Stimulated activated CD8-positive, alpha-beta memory T cell treated with anti-CD3 and anti-CD28 coated beads, Interleukin-7, amount 100 ng/mL, for 48 hours (primary cell): ENCODE measurements around the gene FAM186B.
A peak's percentile ranks its signal among the peaks of the same experiment; 100 is the strongest.

ENCODE experiments used
- DNase-seq, 2 donors: peaks; one replicate each; pipeline ENCODE4 v3.0.0-alpha.2; 2020; ENCODE audit warnings: low read depth in 1 of 2; ENCODE audit errors: extremely low read depth in 1 of 2

Gene FAM186B

DNA sequence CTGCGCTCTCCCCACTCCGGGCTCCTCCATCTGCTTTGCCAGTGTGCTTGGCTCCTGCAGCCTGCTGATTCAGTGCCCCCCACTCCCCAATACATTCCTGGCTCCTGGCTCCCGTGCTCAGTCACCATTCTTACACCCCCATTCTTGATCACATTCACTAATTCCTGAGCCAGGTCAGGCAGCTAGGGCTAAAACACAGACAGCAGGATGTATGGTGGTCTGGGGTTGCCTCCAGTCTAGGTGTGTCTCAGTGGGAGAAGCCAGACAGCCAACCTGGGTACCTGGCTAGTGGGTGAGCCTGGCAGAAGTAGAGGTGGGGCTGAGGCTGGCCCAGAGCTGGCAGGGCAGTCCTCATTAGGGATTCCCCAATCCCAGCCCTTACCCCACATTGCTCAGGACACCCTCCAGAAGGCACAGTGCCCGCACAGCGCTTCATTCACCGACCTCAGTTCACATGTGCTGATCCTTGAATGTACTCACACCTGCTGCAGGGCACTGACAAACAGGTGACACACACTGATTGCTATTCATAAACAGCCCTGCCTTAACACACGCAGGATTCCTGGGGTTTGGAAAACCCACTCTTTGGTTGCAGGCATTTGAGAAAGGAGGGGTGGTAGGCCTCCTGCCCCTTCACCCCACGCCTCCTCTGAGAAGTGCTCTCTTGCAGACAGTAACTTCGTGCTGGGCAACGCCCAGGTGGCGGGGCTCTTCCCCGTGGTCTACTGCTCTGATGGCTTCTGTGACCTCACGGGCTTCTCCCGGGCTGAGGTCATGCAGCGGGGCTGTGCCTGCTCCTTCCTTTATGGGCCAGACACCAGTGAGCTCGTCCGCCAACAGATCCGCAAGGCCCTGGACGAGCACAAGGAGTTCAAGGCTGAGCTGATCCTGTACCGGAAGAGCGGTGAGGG is 65.0 kb downstream of the FAM186B start:
- no peak for DNase-seq

DNA sequence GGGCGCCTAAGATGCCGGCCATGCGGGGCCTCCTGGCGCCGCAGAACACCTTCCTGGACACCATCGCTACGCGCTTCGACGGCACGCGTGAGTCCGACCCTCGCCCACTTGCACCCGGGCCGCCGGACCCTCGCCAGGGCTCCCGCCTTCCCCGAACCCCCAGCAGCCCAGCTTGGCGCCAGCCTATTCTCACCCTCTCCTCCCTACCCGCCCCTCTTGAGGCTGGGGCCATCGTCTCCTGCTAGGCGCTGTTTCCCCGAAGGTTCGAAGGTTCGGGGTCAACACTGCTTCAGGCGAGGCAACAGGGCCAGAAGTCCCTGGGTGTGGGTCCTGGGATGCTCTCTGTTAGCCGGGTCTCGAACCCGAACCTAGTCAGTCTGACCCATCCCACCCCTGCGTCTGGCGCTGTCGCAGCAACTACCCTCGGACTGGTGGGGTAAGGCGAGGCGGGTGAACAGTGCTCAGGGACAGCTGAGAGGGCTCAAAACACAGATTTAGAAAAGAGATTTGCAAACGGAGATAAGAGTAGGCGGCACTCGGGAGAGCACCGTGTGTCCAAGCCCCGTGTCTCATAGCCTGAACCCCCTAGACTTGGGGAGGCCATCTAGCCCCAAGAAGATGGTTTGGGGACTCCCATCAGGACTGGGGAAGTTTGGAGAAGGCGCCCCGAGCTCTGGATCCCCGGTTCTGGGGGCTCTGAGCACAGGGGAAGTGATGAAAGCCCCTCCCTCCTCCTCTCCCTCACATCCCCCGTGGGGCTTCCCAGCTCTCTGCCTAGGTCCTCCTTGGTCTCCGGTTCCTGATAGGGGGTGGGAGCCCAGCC is 65.8 kb downstream of the FAM186B start:
- DNase-seq: no peak

DNA sequence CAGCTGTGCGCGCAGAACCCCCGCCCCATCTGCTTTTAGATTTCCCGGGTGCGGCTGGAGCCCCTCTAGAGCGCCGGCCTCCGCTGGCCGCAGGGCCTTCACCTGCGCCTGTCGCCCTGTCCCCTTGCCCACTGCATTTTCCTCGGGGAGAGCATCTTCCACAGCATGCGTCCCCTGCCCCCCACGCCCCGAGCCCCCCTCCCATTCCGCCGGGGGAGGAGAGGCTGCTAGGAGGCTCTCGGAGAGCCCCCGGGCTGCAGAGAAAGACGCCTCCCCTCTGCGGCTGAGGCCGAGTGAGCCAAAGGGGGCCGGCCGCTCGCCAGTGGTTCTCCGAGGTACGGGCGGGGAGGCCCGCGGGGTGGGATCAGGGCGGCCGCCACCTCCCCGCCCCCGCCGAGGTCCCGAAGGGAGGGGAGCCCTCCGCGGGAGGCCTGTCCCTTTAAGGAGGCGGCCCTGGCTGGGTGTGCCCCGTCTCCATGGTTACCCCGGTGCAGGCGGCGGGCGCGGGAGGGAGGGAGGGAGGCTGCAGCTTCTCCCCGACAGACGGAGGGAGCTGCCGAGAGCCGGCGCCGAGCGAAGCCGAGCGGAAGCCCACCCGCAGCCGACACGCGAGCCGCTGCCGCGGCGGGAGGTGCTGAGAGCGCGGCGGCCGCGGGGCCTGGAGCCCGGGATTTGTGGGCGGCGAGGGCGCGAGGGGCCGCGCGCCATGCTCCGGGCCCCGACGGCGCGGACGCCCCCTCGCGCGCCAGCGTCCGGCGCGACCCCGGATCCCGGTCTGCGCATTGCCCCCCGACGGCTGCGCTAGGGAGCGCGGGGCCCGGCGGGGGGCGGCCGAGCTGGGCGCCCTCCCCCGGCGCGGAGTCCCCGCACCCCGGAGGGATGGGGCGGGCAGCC is 66.7 kb downstream of the FAM186B start, which contains the start of gene KCNH3:
Gene KCNH3, plus strand, starts transcription at position 521 of the 894 bp plus-strand sequence. CDS start 387 bp downstream, outside the sequence.
- peak; percentile 54 to 72 for DNase-seq

DNA sequence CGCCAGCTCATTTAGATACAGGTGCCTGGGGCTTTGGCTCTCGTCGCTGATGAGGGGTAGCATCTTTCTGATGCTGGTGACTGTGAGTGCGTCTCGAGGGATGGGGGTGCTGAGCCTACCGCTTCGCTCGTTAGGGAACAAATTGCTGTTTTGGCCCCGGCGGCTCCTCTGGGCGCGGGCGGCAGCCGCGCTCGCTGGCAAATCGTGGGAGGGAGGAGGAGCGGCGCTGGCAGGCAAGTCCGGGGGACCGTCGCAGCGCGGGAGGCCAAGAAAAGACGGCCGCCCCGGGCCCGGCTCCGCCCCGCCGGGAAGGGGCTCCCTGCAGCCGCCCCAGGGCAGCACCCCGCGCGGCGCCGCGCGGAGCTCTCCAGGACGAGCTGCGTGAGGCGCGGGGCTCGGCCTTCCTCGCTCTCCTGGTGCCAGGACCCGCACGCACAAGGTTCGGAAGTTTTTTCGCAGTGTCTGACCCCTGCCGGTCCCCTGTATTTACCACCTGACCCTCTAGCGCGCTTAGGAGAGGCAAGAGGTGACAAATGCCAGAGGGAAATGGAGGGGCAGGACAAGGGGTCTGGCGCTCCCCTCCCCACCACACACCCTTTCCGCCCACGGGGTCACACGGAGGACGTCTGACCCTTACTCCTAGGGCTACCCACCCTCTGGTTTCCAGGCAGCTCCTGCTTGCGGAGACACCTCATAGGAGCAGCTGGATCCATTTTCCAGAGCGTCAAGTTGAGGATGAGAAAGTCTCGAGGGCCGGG is 67.5 kb downstream of the FAM186B start:
- DNase-seq: no peak
